Pancreas (tissue), 10 donors: ENCODE results near the gene PITPNM1. TPM values are rescaled to one million over a fixed set of nuclear protein-coding genes. Genes with fewer than 3 reads are reported as not detected.

Experiments
- ATAC-seq, 4 donors: fragments of 200-7000 bp; cut with Tn5 transposase; one replicate each; pipeline versions ENCODE4 v1.8.0 to v1.9.1; 2020; ENCODE audit warnings: mild to moderate bottlenecking in 4 of 4, moderate library complexity in 4 of 4
- DNase-seq, 6 donors: peaks; one replicate each; pipeline ENCODE4 v3.0.0-alpha.2; 2020
- FAIRE-seq: peaks from 2 replicates; lab custom pipeline; 2012; peaks lifted over from hg19 to GRCh38; lab: Jason Lieb, UNC
- H3K27ac ChIP-seq, 4 donors: fragments of 200-600 bp; sonication (generic); 1 replicate in 3 of 4; 2 replicates in 1 of 4; pipeline versions ENCODE4 v1.5.0 to v1.8.0; 2020
- H3K27me3 ChIP-seq, 4 donors: fragments of 200-600 bp; one replicate each; pipeline ENCODE4 v1.8.0; 2021
- H3K36me3 ChIP-seq, 3 donors: fragments of 200-600 bp; sonication (generic) in 1 of 3; one replicate each; pipeline versions ENCODE4 v1.5.0 to v1.8.0; 2020 to 2021
- H3K4me1 ChIP-seq, 3 donors: fragments of 200-600 bp; one replicate each; pipeline ENCODE4 v1.8.0; 2021
- H3K4me3 ChIP-seq, 4 donors: fragments of 200-600 bp; sonication (generic) in 2 of 4; one replicate each; pipeline versions ENCODE4 v1.5.0 to v1.8.0; 2020 to 2021
- H3K9me3 ChIP-seq, 4 donors: fragments of 200-600 bp; one replicate each; pipeline ENCODE4 v1.8.0; 2021
- CTCF ChIP-seq, 4 donors: fragments of 200-600 bp; sonication (generic) in 3 of 4; IDR thresholded peaks; one replicate each; pipeline versions ENCODE4 v1.5.0 to v1.8.0; 2021; ENCODE audit warnings: antibody characterized with exemption in 4 of 4
- WGBS, 2 donors: extraction: QIAGEN DNeasy Blood & Tissue Kit; methylation state at CpG; one replicate each; pipeline ENCODE4 v1.1.7; 2013; 5-methylcytosine and 5-hydroxymethylcytosine counted together
- intact Hi-C, 3 donors: fragments of 100-400 bp; cut with DNase I; formaldehyde crosslinking; loops; one replicate each; pipeline versions ENCODE4 v1.11.1 to v1.14.2; 2022
- polyA plus RNA-seq, 2 donors: library from polyadenylated mRNA; stranded (reverse); fragments of 200-250 nt; gene quantifications; one replicate each; pipeline ENCODE4 v1.2.3, GENCODE V29; 2013
- total RNA-seq, 6 donors: library from RNA; stranded (reverse); fragmentation: NEBNext Ultra II Directional in 4 of 6; extraction: Animal tissue kit (Norgen Biotek cat#: 25700) in 4 of 6; gene quantifications; one replicate each; pipeline versions ENCODE4 v1.2.1 to v1.2.4, GENCODE V29; 2021 to 2023
- donor health status: healthy with polysubstance abuse.
- donor health status: DM: no; HTN: no; CAD: no; lungs with moderate emphysema.
- donor health status: DM: no; HTN: no; CAD: no.
- donor health status: control.
- donor health status: control.
- donor health status: Bipolar disorder and iron deficiency.
- donor health status: DM: yes; HTN: yes; CAD: no.
- donor health status: DM: no; HTN: no; CAD: no.
- donor health status: DM: no; HTN: no; CAD: no.
- donor health status: DM: yes; HTN: yes; CAD: no.

Gene PITPNM1
- total and polyA plus RNA-seq, 8 donors: 10.2 to 35.7 (median 24.3) TPM

- WGBS, 2 donors: 84 to 87% methylated on average over 25 of the region's 25 CpGs
These were observed 18.7 kb upstream of the PITPNM1 start for GRCh38 chr11:67523556-67524479.

GRCh38 chr11:67522844-67523555, 17.8 kb upstream of the PITPNM1 start, which contains the start of gene CABP2:
Gene CABP2, minus strand, starts transcription at chr11:67523446. Its CDS starts 120 bp downstream, at chr11:67523326.
- TF ChIP-seq CTCF (IDR thresholded peaks at IDR 0.05): no peak
- Histone ChIP-seq H3K4me1 (peaks cover 0 to 5% (median 3%) of the 10 kb centered on the region in 3 donors), H3K27me3 (no peaks in the 10 kb centered on the region), H3K9me3 (no peaks in the 10 kb centered on the region), H3K27ac (no peak within 1 kb of the TSS), H3K4me3 (no peak within 1 kb of the TSS), H3K36me3 (no peaks in the 10 kb centered on the region)
- intact Hi-C loops: no loop called here
- FAIRE-seq (no peak), ATAC-seq (no peak), DNase-seq (no peak)
- 85 to 86% methylated on average over 22 to 23 of the region's 23 CpGs for WGBS, 2 donors

More at GRCh38 chr11:67523556-67524479, 18.7 kb upstream of the PITPNM1 start:
- Histone ChIP-seq H3K27me3 (no peaks in the 10 kb centered on the region), H3K36me3 (no peaks in the 10 kb centered on the region), H3K4me1 (peaks cover 0 to 5% (median 3%) of the 10 kb centered on the region in 3 donors), H3K27ac (no peak overlapping the region), H3K4me3 (no peak overlapping the region), H3K9me3 (no peaks in the 10 kb centered on the region)
- no peak for FAIRE-seq
- intact Hi-C loops: no loop called here
- DNase-seq: peak in 1 of 6 donors; percentile 74
- no peak for ATAC-seq
- no peak for TF ChIP-seq CTCF (IDR thresholded peaks at IDR 0.05)

GRCh38 chr11:67522338-67522737, 17.2 kb upstream of the PITPNM1 start:
- H3K9me3 ChIP-seq: no peaks in the 10 kb centered on the region
- H3K36me3 ChIP-seq: no peaks in the 10 kb centered on the region
- 91 to 94% methylated on average over 14 to 15 of the region's 15 CpGs for WGBS, 2 donors
- no peak for DNase-seq
- ATAC-seq: no peak
- no peak for FAIRE-seq
- TF ChIP-seq CTCF (IDR thresholded peaks at IDR 0.05): no peak
- intact Hi-C loops: no loop called here
- H3K4me1 ChIP-seq: peaks cover 0 to 5% (median 3%) of the 10 kb centered on the region in 3 donors
- H3K27ac ChIP-seq: no peak overlapping the region
- H3K27me3 ChIP-seq: no peaks in the 10 kb centered on the region
- H3K4me3 ChIP-seq: no peak overlapping the region

- no peak for DNase-seq
- Histone ChIP-seq H3K4me1 (peaks cover 0 to 5% (median 3%) of the 10 kb centered on the region in 3 donors), H3K9me3 (no peaks in the 10 kb centered on the region), H3K27me3 (no peaks in the 10 kb centered on the region), H3K36me3 (no peaks in the 10 kb centered on the region), H3K27ac (no peak overlapping the region), H3K4me3 (no peak overlapping the region)
- intact Hi-C loops: no loop called here
- TF ChIP-seq CTCF (IDR thresholded peaks at IDR 0.05): no peak
- WGBS, 2 donors: 80 to 90% methylated on average over 9 to 10 of the region's 10 CpGs
- no peak for FAIRE-seq
- no peak for ATAC-seq
These were observed 16.8 kb upstream of the PITPNM1 start for GRCh38 chr11:67521924-67522323.
